ENCODE measurements around the gene CCL4L2.

GRCh38 chr17:36184023-36184765 lies 26.7 kb upstream of the CCL4L2 start:
- TF ChIP-seq POLR2A (IDR thresholded peaks at IDR 0.05), result no peak
- TF ChIP-seq CTCF (IDR thresholded peaks at IDR 0.05), result no peak
